ENCODE measurements around the gene SBNO2.
"Not testable (repeated sequence)": the region's sequence is repeated elsewhere in the genome, so short reads cannot be mapped to it uniquely, and the experiment has no call there.

SBNO2 gene

GRCh38 chr19:1206150-1206863 lies 32.2 kb upstream of the SBNO2 start:
- no peak for DNase-seq (ENCODE audit: low read depth in 2 of 2)

GRCh38 chr19:1205114-1206099 lies 31.3 kb upstream of the SBNO2 start, which contains the start of gene STK11:
TSS of gene STK11 (plus strand) at chr19:1205778. CDS start at chr19:1206914, 1,136 bp downstream.
- peak; percentile 98 to 99 for DNase-seq (ENCODE audit: low read depth in 2 of 2)

- not testable (repeated sequence) for DNase-seq (ENCODE audit: low read depth in 2 of 2)
These were observed 26.5 kb upstream of the SBNO2 start for GRCh38 chr19:1200614-1201013.

- no peak for DNase-seq (ENCODE audit: low read depth in 2 of 2)
These were observed 25.5 kb upstream of the SBNO2 start for GRCh38 chr19:1199531-1199930.

- DNase-seq (ENCODE audit: low read depth in 2 of 2) = no peak
These were observed 15.4 kb upstream of the SBNO2 start for GRCh38 chr19:1189419-1189818.

- no peak for DNase-seq (ENCODE audit: low read depth in 2 of 2)
These were observed 9.6 kb upstream of the SBNO2 start for GRCh38 chr19:1183543-1184172.

GRCh38 chr19:1182727-1183126 lies 8.7 kb upstream of the SBNO2 start:
- no peak for DNase-seq (ENCODE audit: low read depth in 2 of 2)

GRCh38 chr19:1182068-1182467 lies 8.0 kb upstream of the SBNO2 start:
- no peak for DNase-seq (ENCODE audit: low read depth in 2 of 2)

GRCh38 chr19:1181606-1182005 lies 7.5 kb upstream of the SBNO2 start:
- DNase-seq (ENCODE audit: low read depth in 2 of 2) = no peak

- no peak for DNase-seq (ENCODE audit: low read depth in 2 of 2)
These were observed 3.5 kb upstream of the SBNO2 start for GRCh38 chr19:1177322-1178114.

GRCh38 chr19:1173159-1173844 lies 766 bp downstream of the SBNO2 start:
- no peak for DNase-seq (ENCODE audit: low read depth in 2 of 2)

GRCh38 chr19:1172353-1173158 lies 1.5 kb downstream of the SBNO2 start:
- no peak for DNase-seq (ENCODE audit: low read depth in 2 of 2)

GRCh38 chr19:1171755-1172352 lies 2.2 kb downstream of the SBNO2 start:
- no peak for DNase-seq (ENCODE audit: low read depth in 2 of 2)

GRCh38 chr19:1170938-1171754 lies 2.9 kb downstream of the SBNO2 start:
- DNase-seq (ENCODE audit: low read depth in 2 of 2) = no peak

GRCh38 chr19:1169921-1170885 lies 3.9 kb downstream of the SBNO2 start:
- no peak for DNase-seq (ENCODE audit: low read depth in 2 of 2)

GRCh38 chr19:1169411-1169791 lies 4.7 kb downstream of the SBNO2 start:
- no peak for DNase-seq (ENCODE audit: low read depth in 2 of 2)

GRCh38 chr19:1168572-1169410 lies 5.3 kb downstream of the SBNO2 start:
- DNase-seq (ENCODE audit: low read depth in 2 of 2) = no peak

Data from activated CD8-positive, alpha-beta memory T cell treated with anti-CD3 and anti-CD28 coated beads for 4 hours (primary cell).